Measurements from ENCODE around the gene PRIM2.

PRIM2 gene

GRCh38 chr6:57328074-57328473 is 10.6 kb downstream of the PRIM2 start:
- no peak for TF ChIP-seq TAF1 (IDR thresholded peaks at IDR 0.05; ENCODE audit: borderline replicate concordance, insufficient read depth, low read length)
- TF ChIP-seq POLR2AphosphoS5 (IDR thresholded peaks at IDR 0.05; ENCODE audit: low read depth, low read length) = no peak
- TF ChIP-seq FOXP2 (optimal IDR thresholded peaks at IDR 0.05; ENCODE audit: borderline replicate concordance, extremely low read depth, extremely low read length, insufficient read depth) = no peak
- no peak for TF ChIP-seq REST (IDR thresholded peaks at IDR 0.05; ENCODE audit: insufficient read depth in 1 of 2, low read depth in 2 of 2, low read length in 2 of 2)
- no peak for TF ChIP-seq SIN3A (IDR thresholded peaks at IDR 0.05; ENCODE audit: borderline replicate concordance, insufficient read depth, low read length)

GRCh38 chr6:57329933-57330332 is 12.5 kb downstream of the PRIM2 start:
- TF ChIP-seq SIN3A (IDR thresholded peaks at IDR 0.05; ENCODE audit: borderline replicate concordance, insufficient read depth, low read length) (no peak), POLR2AphosphoS5 (IDR thresholded peaks at IDR 0.05; ENCODE audit: low read depth, low read length) (no peak), TAF1 (IDR thresholded peaks at IDR 0.05; ENCODE audit: borderline replicate concordance, insufficient read depth, low read length) (no peak), FOXP2 (optimal IDR thresholded peaks at IDR 0.05; ENCODE audit: borderline replicate concordance, extremely low read depth, extremely low read length, insufficient read depth) (no peak), REST (IDR thresholded peaks at IDR 0.05; ENCODE audit: insufficient read depth in 1 of 2, low read depth in 2 of 2, low read length in 2 of 2) (no peak)

GRCh38 chr6:57342148-57342669 is 24.8 kb downstream of the PRIM2 start:
- TF ChIP-seq REST (IDR thresholded peaks at IDR 0.05; ENCODE audit: insufficient read depth in 1 of 2, low read depth in 2 of 2, low read length in 2 of 2) = no peak
- no peak for TF ChIP-seq SIN3A (IDR thresholded peaks at IDR 0.05; ENCODE audit: borderline replicate concordance, insufficient read depth, low read length)
- no peak for TF ChIP-seq FOXP2 (optimal IDR thresholded peaks at IDR 0.05; ENCODE audit: borderline replicate concordance, extremely low read depth, extremely low read length, insufficient read depth)
- TF ChIP-seq TAF1 (IDR thresholded peaks at IDR 0.05; ENCODE audit: borderline replicate concordance, insufficient read depth, low read length) = no peak
- TF ChIP-seq POLR2AphosphoS5 (IDR thresholded peaks at IDR 0.05; ENCODE audit: low read depth, low read length) = no peak

GRCh38 chr6:57421503-57421902 is 104.1 kb downstream of the PRIM2 start:
- TF ChIP-seq FOXP2 (optimal IDR thresholded peaks at IDR 0.05; ENCODE audit: borderline replicate concordance, extremely low read depth, extremely low read length, insufficient read depth) (no peak), POLR2AphosphoS5 (IDR thresholded peaks at IDR 0.05; ENCODE audit: low read depth, low read length) (no peak), REST (IDR thresholded peaks at IDR 0.05; ENCODE audit: insufficient read depth in 1 of 2, low read depth in 2 of 2, low read length in 2 of 2) (no peak), TAF1 (IDR thresholded peaks at IDR 0.05; ENCODE audit: borderline replicate concordance, insufficient read depth, low read length) (no peak), SIN3A (IDR thresholded peaks at IDR 0.05; ENCODE audit: borderline replicate concordance, insufficient read depth, low read length) (no peak)

GRCh38 chr6:57423468-57423867 is 106.0 kb downstream of the PRIM2 start:
- TF ChIP-seq FOXP2 (optimal IDR thresholded peaks at IDR 0.05; ENCODE audit: borderline replicate concordance, extremely low read depth, extremely low read length, insufficient read depth) = no peak
- TF ChIP-seq TAF1 (IDR thresholded peaks at IDR 0.05; ENCODE audit: borderline replicate concordance, insufficient read depth, low read length) = no peak

Data from PFSK-1 (cell line).